Glutamatergic neuron (in vitro differentiated cells): Measurements from ENCODE around the gene ZNF525. TPM values are rescaled to one million over a fixed set of nuclear protein-coding genes. Genes with fewer than 3 reads are reported as not detected.
"Not testable (repeated sequence)": the region's sequence is repeated elsewhere in the genome, so short reads cannot be mapped to it uniquely, and the experiment has no call there.

Experiments used
- DNase-seq: peaks from one replicate; pipeline ENCODE4 v3.0.0; 2022
- H3K27ac Mint-ChIP-seq: one replicate; pipeline ENCODE4 v1.8.0; 2020; ENCODE audit warnings: mild to moderate bottlenecking, mixed read lengths, inconsistent platforms; ENCODE audit not compliant: unreplicated experiment
- H3K27me3 Mint-ChIP-seq: one replicate; pipeline ENCODE4 v1.8.0; 2020; ENCODE audit warnings: mild to moderate bottlenecking, moderate library complexity, mixed read lengths, inconsistent platforms; ENCODE audit not compliant: unreplicated experiment
- H3K36me3 Mint-ChIP-seq: one replicate; pipeline ENCODE4 v1.8.0; 2020; ENCODE audit warnings: mild to moderate bottlenecking, mixed read lengths, inconsistent platforms; ENCODE audit not compliant: unreplicated experiment
- H3K4me1 Mint-ChIP-seq: one replicate; pipeline ENCODE4 v1.8.0; 2020; ENCODE audit warnings: mild to moderate bottlenecking, low read depth, mixed read lengths, inconsistent platforms; ENCODE audit not compliant: unreplicated experiment
- H3K4me3 Mint-ChIP-seq: one replicate; pipeline ENCODE4 v1.8.0; 2020; ENCODE audit warnings: mild to moderate bottlenecking, mixed read lengths, inconsistent platforms; ENCODE audit not compliant: unreplicated experiment
- H3K9me3 Mint-ChIP-seq: one replicate; pipeline ENCODE4 v1.8.0; 2020; ENCODE audit warnings: mild to moderate bottlenecking, moderate library complexity, mixed read lengths, inconsistent platforms; ENCODE audit not compliant: unreplicated experiment
- CTCF ChIP-seq: fragments of 200-600 bp; sonication (generic); IDR thresholded peaks from one replicate; pipeline ENCODE4 v1.5.0; 2021; ENCODE audit not compliant: partially characterized antibody, unreplicated experiment
- total RNA-seq: library from RNA; stranded (reverse); fragmentation: NEBNext Ultra II Directional; extraction: Animal tissue kit (Norgen Biotek cat#: 25700); gene quantifications from one replicate; pipeline ENCODE4 v1.2.1, GENCODE V29; 2021; ENCODE audit not compliant: unreplicated experiment

Gene ZNF525
- total RNA-seq, 1 donor from 2014 or later, result 8.2 TPM

- Mint-ChIP-seq H3K36me3 (no peaks in the 10 kb centered on the region), H3K4me1 (peaks cover 12% of the 10 kb centered on the region), H3K27ac (peak within 1 kb of the TSS; percentile 97), H3K9me3 (peaks cover 11% of the 10 kb centered on the region), H3K4me3 (peak within 1 kb of the TSS; percentile 96), H3K27me3 (peaks cover 5% of the 10 kb centered on the region)
- TF ChIP-seq CTCF, result peak; percentile 82
- peak; percentile 97 for DNase-seq
Measured at GRCh38 chr19:53394974-53395839, 29.7 kb downstream of the ZNF525 start, which contains the start of gene ZNF765. ZNF765 (plus strand) TSS chr19:53395149; CDS start chr19:53398016, 2,867 bp downstream.

DNA sequence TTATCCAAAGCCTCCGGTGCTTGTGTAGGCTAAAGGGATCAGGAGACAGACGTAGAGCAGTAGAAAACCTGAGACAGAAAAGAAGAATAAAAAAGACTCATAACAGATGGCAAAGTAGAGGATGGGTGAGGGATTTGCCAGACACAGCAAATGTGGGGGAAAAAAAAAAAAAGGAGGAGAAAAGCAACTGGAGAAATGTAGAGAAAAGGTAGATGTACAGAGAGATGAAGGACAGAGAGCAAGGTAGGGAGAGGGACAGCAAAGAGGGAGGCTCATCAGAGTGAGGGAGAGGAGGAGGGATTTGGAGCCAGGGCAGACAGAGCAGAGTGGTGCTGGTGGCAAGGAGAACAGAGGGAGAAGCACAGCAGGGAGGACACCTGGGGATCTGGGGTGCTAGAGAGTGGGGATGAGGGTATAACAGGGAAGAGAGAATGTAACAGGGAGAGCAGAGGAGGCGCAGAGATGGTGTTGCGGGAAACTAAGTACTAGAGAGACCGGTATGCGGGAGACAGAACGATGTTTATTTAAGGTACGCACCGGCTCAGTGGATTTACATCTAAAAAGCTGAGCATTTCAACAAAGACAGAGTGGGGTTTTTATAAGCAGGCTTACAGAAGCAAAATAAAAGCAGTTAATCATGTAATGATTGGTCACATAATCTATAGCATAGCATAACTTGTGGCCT lies 30.5 kb downstream of the ZNF525 start:
- Mint-ChIP-seq H3K27ac (peak overlapping the region; percentile 92), H3K4me3 (peak overlapping the region; percentile 96), H3K4me1 (peaks cover 12% of the 10 kb centered on the region), H3K9me3 (peaks cover 11% of the 10 kb centered on the region)
- DNase-seq, H3K36me3 Mint-ChIP-seq, H3K27me3 Mint-ChIP-seq: not testable (repeated sequence)

- H3K4me1 Mint-ChIP-seq, result peaks cover 12% of the 10 kb centered on the region
- peak overlapping the region; percentile 96 for H3K4me3 Mint-ChIP-seq
- peaks cover 5% of the 10 kb centered on the region for H3K27me3 Mint-ChIP-seq
- H3K27ac Mint-ChIP-seq, result no peak overlapping the region
- no peak for TF ChIP-seq CTCF
- no peak for DNase-seq
- peaks cover 11% of the 10 kb centered on the region for H3K9me3 Mint-ChIP-seq
- H3K36me3 Mint-ChIP-seq, result peaks cover 1% of the 10 kb centered on the region
Measured at GRCh38 chr19:53396525-53396868, 31.0 kb downstream of the ZNF525 start.

GRCh38 chr19:53397918-53398317 lies 32.4 kb downstream of the ZNF525 start:
- not testable (repeated sequence) for H3K36me3 Mint-ChIP-seq, H3K9me3 Mint-ChIP-seq, H3K27me3 Mint-ChIP-seq, H3K27ac Mint-ChIP-seq, DNase-seq, H3K4me3 Mint-ChIP-seq
- H3K4me1 Mint-ChIP-seq, result peaks cover 12% of the 10 kb centered on the region

DNA sequence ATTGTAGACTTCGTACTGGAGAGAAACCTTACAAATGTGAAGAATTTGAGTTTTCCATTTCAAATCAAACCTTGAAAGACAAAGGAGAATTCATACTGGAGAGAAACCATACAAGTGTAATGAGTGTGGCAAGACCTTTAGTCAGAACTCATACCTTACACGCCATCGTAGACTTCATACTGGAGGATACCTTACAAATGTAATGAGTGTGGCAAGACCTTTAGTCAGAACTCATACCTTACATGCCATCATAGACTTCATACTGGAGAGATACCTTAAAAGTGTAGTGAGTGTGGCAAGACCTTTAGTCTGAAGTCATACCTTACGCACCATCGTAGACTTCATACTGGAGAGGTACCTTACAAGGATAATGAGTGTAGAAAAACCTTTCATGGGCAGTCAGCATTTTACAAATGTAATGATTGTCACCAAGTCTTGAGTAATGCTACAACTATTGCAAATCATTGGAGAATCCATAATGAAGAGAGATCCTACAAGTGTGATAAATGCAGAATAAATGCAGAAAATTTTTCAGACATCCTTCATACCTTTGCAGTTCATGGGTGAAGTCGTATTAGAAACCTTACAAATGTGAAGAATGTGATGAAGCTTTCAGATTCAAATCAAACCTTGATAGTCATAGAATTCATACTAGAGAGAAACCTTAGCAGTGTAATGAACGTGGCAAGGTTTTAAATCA lies 44.1 kb downstream of the ZNF525 start:
- H3K36me3 Mint-ChIP-seq, result peaks cover 72% of the 10 kb centered on the region

DNA sequence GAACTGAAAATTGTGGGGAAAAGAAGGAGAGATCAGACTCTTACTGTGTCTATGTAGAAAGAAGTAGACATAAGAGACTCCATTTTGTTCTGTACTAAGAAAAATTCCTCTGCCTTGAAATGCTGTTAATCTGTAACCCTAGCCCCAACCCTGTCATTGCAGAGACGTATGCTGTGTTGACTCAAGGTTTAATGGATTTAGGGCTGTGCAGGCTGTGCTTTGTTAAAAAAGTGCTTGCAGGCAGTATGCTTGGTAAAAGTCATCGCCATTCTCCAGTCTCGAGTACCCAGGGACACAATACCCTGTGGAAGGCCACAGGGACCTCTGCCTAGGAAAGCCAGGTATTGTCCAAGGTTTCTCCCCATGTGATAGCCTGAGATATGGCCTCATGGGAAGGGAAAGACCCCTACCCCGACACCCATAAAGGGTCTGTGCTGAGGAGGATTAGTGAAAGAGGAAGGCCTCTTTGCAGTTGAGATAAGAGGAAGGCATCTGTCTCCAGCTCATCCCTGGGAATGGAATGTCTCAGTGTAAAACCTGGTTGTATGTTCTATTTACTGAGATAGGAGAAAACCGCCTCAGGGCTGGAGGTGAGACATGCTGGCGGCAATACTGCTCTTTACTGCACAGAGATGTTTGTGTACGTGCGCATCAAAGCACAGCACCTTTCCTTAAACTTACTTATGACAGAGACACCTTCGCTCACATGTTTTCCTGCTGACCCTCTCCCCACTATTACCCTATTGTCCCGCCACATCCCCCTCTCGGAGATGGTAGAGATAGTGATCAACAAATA lies 55.2 kb downstream of the ZNF525 start:
- H3K9me3 Mint-ChIP-seq, H3K4me3 Mint-ChIP-seq, H3K36me3 Mint-ChIP-seq, DNase-seq, H3K27me3 Mint-ChIP-seq, H3K4me1 Mint-ChIP-seq, H3K27ac Mint-ChIP-seq: not testable (repeated sequence)

More for the DNA sequence above, 44.1 kb downstream of the ZNF525 start:
- no peak for TF ChIP-seq CTCF
- Mint-ChIP-seq H3K27me3 (no peaks in the 10 kb centered on the region), H3K9me3 (peaks cover 33% of the 10 kb centered on the region), H3K4me3 (no peak overlapping the region), H3K27ac (no peak overlapping the region), H3K4me1 (no peaks in the 10 kb centered on the region)
- DNase-seq, result no peak
